Lower leg skin (tissue), 3 donors: Measurements from ENCODE around the gene S1PR3.

ENCODE experiments used
- CTCF ChIP-seq, 3 donors: fragments of 450-650 bp; IDR thresholded peaks; one replicate each; pipeline ENCODE4 v1.5.1; 2016; ENCODE audit warnings: antibody characterized with exemption in 3 of 3, mild to moderate bottlenecking in 3 of 3, moderate library complexity in 2 of 3
- POLR2A ChIP-seq, 2 donors: fragments of 450-650 bp; IDR thresholded peaks; one replicate each; pipeline ENCODE4 v1.6.1; 2016 to 2017; ENCODE audit warnings: antibody characterized with exemption in 2 of 2, mild to moderate bottlenecking in 1 of 2, moderate library complexity in 1 of 2

GRCh38 chr9:89042984-89043383 lies 51.7 kb downstream of the S1PR3 start:
- TF ChIP-seq CTCF (IDR thresholded peaks at IDR 0.05) (no peak), POLR2A (IDR thresholded peaks at IDR 0.05) (no peak)
